Activated gamma-delta T cell treated with Interleukin-2 at 50 U/mL for 16 hours (primary cell): ENCODE data around the gene GTF2I.
"Not testable (repeated sequence)": the region's sequence is repeated elsewhere in the genome, so short reads cannot be mapped to it uniquely, and the experiment has no call there.

ENCODE experiments used
- DNase-seq: peaks from one replicate; pipeline ENCODE4 v3.0.0-alpha.2; 2020

The GTF2I gene

DNA sequence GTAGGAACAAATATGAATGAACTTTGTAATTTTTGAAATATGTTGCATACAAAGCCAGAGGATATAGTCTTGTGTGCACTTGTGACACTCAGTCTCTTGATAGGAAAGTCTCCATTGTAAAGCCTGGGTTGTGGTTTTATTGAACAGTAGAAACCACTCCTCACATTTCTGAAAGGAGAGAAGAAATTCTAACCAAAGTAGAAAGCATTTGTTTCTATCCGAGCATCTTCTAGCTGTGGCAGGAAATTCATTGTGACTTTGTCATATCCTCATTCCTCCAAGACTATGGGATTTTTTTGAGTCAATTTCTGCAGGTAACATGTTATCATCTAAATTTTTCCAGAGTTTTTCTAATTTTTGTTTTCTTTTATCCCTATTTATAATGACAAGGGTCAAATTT, 60.8 kb downstream of the GTF2I start:
- no peak for DNase-seq

DNA sequence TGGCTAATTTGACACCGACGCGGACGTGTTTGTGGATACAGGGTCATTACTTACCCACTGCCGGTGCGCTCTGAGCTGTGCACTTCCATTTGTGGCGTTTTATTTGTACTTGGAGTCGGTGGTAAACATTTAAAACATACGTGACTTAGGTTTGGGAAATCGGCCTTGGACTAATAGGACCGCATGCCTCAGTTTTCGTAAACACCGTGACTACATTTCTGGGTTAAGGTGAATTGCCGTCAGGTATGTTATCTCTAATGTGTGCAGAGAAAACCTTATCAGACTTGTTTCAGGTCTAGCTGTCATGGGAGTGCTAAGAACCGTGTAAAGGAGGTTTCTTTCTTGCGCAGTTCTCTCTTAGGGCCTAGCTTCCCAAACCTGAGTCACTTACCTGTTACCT, 64.6 kb downstream of the GTF2I start:
- no peak for DNase-seq

DNA sequence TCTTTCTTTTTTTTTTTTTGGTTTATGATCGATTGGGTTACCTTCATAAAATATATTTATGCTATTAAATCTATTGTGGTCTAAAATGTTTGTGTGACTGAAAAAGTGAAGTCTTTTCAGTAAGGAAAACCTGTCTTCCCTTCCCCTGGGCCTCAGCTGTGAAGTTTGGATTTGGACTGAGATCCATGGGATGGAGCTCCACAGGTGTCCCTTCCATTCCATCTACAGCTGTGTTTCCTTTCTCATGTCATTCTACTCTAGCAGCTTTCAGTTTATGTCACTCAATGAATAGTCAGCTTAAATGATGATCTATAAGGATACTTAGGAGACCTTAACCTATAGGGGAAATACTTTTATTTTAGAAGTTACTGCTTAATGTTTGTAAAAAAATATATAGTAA, 68.3 kb downstream of the GTF2I start:
- DNase-seq = no peak

DNA sequence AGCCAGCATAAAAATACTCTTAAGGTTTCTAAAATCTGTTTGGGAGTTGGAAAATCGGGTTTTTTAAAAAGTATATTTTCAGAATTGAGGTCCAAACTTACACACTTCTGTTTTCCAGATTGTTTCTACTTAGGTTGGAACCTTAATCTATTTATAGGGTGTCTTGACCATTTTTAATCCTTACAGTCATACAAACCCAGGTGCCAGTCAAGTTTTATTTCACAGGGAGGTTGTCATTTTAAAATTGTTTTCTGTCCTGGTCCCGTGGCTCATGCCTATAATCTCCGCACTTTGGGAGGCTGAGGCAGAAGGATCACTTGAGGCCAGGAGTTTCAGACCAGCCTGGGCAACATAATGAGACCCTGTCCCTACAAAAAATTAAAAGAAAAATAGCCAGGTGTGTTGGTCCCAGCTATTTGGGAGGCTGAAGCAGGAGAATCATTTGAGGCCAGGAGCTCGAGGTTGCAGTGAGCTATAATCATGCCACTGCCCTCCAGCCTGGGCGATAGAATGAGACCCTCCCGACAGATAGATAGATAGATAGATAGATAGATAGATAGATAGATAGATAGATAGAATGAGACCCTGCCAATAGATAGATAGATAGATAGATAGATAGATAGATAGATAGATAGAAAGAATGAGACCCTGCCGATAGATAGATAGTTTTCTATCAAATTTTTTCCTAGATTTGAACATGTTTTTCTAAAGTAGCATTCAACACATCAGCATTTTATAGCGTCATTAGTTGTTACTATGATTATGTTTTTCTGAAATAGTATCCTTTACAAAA, 69.0 kb downstream of the GTF2I start:
- no peak for DNase-seq

DNA sequence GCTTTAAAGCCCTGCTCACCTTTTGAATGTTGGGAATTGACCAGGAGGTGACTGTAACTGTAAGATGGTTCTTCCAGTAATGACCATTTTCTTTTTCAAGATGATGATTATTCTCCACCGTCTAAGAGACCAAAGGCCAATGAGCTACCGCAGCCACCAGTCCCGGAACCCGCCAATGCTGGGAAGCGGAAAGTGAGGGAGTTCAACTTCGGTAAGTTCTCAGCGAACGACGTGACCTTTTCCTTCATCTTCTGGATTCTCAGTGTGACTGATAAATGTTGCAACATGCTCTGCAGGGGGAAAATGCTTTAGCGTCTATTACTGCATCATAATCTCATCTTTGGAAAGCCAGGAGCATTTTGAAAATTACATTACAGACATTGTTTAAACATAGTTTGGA, 71.2 kb downstream of the GTF2I start:
- not testable (repeated sequence) for DNase-seq

DNA sequence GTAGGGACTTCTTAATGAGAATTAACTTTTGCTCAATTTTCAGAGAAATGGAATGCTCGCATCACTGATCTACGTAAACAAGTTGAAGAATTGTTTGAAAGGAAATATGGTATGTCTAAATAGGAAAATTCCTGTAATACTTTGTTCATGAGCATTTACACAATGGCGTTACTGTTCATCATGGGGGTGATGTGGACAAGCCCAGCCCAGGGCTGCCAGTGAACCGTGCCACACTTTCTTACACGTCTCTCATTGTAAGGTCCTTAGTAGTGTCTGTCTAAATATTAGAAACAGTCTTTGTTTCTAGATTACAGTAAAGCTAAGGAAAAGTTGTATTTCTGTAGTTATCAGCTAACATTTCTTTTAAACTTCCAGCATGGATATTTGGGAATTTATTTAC, 72.7 kb downstream of the GTF2I start:
- DNase-seq = not testable (repeated sequence)

DNA sequence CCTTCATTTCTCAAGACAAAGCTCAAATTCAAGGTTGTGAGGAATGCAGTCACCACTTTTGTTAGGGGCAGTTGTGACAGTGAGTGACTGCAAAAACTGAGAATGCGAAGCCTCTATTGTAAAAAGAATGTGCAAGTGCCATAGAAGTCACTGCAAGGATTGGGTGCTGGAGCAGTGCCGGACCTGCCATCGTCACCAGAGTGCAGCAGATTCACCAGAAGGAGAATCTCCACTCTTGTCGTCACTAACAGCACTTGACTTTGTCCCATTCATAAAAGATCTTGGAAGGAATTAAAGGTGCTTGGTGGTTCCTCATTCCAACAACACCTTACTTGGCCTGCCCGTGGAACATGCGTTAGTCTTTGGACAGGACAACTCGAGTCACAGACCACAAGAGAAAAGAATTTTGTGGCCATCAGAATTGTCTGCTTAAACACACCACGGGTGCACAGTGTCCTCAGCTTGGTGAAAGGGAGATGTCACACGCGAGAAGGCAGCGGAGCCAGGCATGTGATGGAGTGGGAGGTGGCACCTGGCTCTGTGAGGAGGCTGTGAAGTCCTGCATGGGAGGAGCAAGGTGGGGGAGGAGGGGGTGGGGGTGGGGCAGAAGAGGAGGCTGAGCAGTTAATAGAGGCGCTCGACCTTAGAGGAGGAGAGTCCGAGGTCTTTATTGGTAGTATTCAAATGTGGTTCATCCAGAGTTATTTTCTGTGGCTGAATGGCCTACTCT, 82.6 kb downstream of the GTF2I start:
- not testable (repeated sequence) for DNase-seq

DNA sequence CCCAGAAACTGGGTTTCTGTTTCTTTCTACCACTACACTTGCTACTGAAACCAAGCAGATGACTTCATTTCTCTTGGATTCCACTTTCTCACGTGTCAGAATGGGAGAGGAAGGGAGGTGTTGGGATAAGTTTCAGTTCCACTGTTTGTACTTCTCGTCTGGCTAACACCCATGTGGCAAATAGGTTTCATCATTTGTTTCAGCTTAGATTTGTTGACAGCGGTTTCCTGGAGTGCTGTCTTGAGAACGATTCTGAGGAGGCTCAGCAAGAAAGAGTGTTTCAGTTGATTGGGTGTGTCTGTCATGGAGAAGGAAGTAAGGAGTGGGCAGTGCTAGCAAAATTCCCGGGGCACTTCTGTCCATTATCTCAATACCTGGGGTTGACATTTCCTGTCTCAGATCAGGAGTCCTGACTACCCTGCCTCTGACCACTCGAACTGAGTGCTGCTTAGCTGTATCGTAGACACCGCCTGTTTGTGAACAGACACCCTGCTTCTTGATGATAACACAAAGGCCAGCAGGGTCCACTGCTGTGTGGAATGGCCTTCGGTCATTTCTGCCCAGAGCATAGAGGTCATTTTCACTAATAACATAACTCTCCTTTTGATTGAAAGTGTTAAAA, 86.5 kb downstream of the GTF2I start:
- not testable (repeated sequence) for DNase-seq

DNA sequence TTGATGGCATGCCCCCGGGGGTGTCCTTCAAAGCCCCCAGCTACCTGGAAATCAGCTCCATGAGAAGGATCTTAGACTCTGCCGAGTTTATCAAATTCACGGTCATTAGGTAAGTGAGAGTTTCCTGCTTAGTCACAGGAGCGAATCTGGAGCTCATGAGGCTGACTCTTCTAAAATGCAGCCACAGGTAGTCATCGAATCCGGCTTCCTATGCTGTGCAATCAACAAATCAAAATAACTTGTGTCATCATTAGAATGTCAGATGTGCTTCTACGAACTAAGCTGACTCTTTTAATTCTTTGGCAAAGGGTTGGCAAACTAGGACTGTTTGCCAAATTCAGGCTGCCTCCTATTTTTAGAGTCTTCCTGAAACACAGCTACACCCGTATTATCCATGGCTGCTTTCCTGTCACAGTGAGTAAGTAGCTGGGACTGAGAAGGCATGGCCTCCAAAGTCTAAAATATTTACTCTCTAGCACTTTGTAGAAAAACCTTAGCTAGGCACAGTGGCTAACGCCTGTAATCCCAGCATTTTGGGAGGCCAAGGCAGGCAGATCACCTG, 96.5 kb downstream of the GTF2I start:
- DNase-seq = not testable (repeated sequence)

DNA sequence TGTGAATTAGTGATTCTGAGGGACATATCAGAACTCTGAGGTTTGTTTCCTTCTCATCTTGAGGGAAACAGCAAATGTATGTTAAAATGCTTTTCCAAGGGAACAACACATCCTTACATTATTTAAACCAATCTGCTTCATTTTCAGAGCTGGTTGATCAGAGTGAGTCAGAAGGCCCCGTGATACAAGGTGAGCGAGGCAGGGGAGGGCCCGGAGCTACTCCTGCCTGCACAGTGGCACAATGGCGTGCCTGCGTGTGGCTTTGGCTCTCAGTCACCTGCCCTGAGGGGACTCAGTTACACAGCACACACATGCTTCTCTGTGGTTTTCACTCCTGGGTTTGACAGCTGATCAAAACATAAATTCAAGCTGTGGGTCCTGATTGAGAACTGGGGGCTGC, 99.2 kb downstream of the GTF2I start:
- not testable (repeated sequence) for DNase-seq

DNA sequence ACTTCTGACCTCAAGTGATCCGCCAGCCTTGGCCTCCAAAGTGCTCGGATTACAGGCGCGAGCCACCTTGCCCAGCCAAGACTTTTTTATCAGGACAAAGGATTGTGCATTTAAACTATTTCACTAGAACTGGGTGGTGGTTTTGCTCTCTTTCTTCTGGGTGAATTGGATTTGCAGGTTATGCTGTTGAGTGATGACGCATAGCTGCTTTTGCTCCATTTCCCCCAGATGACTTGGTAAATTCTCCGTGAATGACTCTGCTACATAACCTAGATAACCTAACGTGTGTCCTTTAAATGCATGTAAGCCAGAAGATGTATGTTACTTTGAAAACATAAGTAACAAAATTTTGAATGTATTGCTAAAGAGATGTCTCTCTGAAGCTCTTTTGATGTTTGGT, 100.8 kb downstream of the GTF2I start:
- DNase-seq = not testable (repeated sequence)

DNA sequence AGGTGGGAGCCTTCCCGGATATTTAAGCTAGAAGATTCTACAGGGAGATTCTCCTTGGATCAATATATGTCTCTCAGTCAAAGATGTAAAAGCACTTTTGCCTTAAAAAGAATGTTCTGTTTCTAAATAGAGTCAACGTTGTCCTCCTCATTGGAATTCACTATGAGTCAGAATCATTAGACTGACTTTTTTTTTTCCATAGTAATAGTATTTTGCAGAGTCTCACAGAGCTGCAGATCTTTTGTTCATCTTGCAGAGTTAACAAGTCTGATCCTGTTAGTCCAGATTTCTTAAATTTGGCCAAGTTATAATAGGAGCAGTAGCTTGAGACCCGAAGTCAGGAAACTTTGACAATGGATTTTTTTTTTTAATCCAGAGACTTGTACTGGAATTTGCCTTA, 101.5 kb downstream of the GTF2I start:
- DNase-seq = not testable (repeated sequence)

DNA sequence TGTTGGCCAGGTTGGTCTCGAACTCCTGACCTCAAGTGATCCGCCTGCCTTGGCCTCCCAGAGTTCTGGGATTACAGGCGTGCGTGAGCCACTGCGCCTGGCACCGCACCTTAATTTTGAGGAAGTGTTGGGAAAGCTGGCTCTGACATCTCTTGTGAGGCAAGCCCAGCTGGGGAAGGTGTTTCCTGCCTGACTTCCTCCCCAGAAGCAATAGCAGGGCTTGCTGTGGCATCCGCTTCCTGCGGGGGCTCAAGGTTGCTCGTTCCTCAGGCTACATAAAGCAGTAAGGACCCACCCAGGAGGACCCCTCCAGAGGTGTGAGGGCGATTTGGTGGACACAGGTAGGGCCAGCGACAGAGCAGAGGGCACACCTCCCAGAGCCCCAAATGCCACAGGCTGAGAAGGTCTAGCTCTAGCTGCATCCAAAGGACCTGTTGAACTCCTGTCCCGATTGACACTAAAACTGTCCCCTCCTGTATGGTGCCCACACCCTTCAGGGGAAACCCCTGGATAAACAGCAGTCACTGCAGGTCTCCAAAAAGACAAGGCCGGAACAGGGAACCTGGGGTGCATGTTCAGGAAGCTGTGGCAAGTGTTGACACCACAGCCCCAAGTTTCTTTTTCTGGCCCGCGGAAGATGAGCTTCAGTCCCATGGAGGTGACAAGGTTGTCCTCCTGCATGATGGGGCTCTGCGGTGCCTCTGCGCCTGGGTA, 107.8 kb downstream of the GTF2I start:
- not testable (repeated sequence) for DNase-seq

DNA sequence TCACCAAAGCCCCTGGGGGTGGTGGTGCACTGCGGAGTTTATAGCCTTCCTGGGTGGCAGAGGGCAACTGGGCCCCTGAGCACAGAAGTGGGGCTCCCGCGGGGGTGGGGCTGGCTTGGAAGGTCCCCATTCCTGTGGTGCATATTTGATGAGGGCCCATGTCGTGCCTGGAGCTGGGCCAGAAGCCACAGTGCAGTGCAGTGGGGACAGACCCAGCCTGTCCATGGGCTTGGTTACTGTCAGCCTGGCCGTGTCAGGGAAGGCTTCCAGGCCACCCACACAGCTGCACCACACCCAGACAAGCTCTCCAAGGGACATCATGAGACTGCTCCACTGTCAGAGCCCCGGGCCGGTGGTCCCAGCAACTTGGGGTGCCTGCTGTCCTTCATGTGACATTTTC, 109.0 kb downstream of the GTF2I start:
- DNase-seq = not testable (repeated sequence)

DNA sequence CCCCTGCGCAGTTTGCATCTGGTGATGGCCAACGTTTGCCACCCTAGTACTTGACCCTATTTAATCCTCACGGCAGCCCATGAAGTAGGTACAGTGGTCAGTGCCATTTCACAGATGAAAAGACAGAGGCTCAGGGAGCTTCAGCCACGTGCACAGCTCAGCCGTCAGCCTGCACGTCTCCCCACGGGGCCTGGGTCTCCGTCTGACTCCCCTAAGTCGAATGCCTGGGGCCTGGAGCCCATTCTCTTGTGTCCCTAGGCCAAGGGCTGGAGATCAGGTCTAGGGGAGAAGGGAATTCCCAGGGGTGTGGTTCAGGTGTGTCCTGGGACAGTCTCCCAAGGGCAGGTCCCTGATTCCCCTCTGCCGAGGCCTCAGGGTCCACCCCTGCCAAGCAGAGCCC, 109.5 kb downstream of the GTF2I start:
- not testable (repeated sequence) for DNase-seq

DNA sequence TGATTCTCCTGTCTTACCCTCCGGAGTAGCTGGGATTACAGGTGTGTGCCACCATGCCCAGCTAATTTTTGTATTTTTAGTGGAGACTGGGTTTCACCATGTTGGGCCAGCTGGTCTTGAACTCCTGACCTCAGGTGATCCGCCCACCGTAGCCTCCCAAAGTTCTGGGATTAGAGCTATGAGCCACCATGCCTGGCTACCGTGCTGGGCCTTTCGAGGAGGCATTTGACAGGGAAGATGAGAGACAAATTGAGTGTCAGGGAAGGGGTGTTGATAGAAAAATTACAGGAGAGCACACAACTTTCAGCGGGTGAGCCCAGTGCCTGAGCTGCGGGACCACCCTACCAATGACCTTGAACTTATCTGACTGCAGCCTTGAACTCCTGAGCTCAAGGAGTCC, 112.5 kb downstream of the GTF2I start:
- DNase-seq = not testable (repeated sequence)

DNA sequence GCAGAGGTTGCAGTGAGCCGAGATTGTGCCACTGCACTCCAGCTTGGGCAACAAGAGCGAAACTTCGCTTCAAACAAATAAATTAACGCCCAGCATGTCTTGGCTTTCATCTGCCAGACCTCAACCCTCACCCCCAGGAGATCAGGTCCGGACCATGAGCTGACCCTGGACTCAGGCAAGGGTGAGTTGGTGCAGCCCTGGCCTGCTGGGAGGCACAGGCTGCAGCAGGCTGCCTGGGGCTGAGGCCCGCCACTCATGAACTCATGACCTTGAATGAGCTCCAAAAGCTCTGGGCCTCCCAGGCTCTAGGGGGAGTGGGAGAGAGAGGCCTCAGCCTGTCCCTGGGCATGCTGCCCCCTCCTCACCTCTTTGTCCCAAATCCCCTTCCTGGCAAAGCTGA, 114.6 kb downstream of the GTF2I start:
- not testable (repeated sequence) for DNase-seq

DNA sequence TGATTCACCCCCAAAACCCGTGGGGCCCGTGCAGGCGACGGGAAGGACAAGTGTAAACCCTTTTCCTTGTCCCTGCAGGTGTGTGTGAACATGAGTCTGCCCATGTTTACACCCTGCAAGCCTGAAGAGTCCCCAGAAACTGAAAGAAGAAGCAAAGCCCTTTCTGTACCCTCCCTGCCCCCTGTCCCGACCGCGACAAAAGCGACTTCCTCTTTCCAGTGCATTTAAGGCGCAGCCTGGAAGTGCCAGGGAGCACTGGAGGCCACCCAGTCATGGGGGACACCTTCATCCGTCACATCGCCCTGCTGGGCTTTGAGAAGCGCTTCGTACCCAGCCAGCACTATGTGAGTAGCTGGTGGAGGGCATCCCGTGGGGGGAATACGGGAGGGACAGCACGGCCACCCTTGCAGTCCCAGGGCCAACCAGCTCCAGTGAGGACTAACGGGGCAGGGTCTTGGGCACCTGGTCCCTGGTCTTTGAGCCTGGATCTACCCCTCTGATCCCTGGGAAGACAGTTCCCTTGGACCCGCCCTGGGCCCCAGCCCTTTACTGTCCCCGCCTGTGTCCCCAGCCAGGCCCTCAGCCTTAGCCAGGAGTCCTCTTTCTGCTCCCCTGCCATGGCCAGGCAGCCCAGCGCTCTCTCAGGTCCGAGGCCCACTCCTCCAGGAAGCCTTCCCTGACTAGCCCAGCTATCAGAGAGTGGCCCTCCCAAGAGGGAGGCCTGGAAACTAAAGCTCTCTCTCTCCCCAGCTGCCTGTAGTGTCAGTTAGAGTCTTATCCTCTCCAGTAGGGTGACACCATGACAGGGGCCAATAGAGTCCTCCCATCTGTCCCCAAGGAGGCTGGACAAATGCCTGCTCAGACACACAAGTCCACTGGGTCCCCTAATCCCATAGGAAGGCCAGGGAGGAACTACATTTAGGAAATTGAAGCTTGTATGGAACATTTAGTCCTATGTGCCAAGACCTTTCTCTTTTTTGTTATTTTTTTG, 116.5 kb downstream of the GTF2I start, which contains the start of gene NCF1:
Gene NCF1, plus strand, starts transcription at position 252 of the 991 bp plus-strand sequence. Its CDS starts 21 bp downstream, at position 273.
- not testable (repeated sequence) for DNase-seq

DNA sequence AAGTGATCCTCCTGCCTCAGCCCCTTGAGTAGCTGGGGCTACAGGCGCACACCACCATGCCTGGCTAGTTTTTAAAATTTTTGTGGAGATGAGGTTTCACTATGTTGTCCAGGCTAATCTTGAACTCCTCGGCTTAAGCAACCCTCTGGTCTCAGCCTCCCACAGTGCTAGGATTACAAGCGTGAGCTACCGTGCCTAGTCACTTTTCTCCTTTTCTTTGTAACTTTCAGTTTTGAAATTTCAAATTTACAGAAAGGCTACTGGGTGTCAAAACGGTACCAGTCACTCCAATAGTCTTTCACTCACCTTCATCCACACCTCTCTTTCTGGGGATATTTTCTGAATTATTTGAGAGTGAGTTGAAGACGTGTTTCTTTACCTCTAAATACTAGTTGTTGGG, 117.6 kb downstream of the GTF2I start:
- DNase-seq = not testable (repeated sequence)

DNA sequence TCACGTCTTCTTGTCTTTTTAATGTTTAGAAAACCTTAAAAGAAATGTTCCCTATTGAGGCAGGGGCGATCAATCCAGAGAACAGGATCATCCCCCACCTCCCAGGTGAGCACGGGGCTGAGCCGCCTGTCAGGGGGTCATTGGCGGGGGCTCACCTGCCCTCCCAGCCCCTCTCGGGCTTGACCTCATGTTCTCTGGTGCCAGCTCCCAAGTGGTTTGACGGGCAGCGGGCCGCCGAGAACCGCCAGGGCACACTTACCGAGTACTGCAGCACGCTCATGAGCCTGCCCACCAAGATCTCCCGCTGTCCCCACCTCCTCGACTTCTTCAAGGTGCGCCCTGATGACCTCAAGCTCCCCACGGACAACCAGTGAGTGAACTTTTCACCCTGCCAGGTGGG, 121.5 kb downstream of the GTF2I start:
- DNase-seq = not testable (repeated sequence)

DNA sequence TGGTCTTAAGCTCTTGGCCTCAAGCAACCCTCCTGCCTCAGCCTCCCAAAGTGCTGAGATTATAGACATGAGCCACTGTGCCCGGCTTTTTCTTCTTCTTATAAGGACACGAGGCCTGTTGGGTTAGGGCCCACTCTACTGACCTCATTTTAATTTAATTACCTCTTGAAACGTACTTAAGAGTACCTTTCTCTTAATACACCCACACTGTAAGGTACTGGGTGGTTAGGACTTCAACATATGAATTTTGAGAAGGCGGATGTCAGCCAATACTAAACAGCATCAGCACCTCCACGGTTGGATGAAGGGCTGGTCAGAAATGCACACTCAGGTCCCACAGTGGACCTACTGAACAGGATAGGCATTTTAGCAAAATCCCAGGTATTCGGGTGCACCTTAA, 124.2 kb downstream of the GTF2I start:
- not testable (repeated sequence) for DNase-seq
